Fibroblast of villous mesenchyme (primary cell): ENCODE data around the gene ARHGEF16. TPM values are rescaled to one million over a fixed set of nuclear protein-coding genes. Genes with fewer than 3 reads are reported as not detected.
A peak's percentile ranks its signal among the peaks of the same experiment; 100 is the strongest.

Source experiments
- DNase-seq: peaks from one replicate; pipeline ENCODE4 v3.0.0-alpha.2; 2010; ENCODE audit warnings: low read depth
- H3K4me3 ChIP-seq: 2 replicates; pipeline ENCODE4 v1.5.1; 2011; ENCODE audit warnings: low read depth, mild to moderate bottlenecking, low read length
- CTCF ChIP-seq: IDR thresholded peaks from 2 replicates; pipeline ENCODE4 v1.5.1; 2012; ENCODE audit warnings: low read depth, mild to moderate bottlenecking, low read length; ENCODE audit not compliant: insufficient read depth
- total RNA-seq: library from RNA; depleted of rRNA; stranded (reverse); fragments of >200 nt; gene quantifications from 2 replicates; pipeline ENCODE4 v1.2.3, GENCODE V29; 2012

ARHGEF16 gene
- total RNA-seq, 1 donor = 0.86 TPM

- no peak for TF ChIP-seq CTCF
- H3K4me3 ChIP-seq = no peak overlapping the region
- DNase-seq = no peak
Measured at GRCh38 chr1:3529099-3529729, 74.7 kb downstream of the ARHGEF16 start.

GRCh38 chr1:3530086-3530925 lies 75.8 kb downstream of the ARHGEF16 start:
- H3K4me3 ChIP-seq = peak overlapping the region; percentile 27
- no peak for TF ChIP-seq CTCF
- DNase-seq = no peak

Other genes starting within 250 kb of the ARHGEF16 start
- gene MEGF6, start 156.8 kb downstream of the ARHGEF16 start, total RNA-seq = 2.2 and 7.1 TPM in 2 replicates
- gene TPRG1L, start 170.3 kb downstream of the ARHGEF16 start, total RNA-seq = 19.4 and 20.3 TPM in 2 replicates
- 9.7 and 12.5 TPM in 2 replicates for gene WRAP73, start 195.4 kb downstream of the ARHGEF16 start, total RNA-seq
- gene TP73, start 197.9 kb downstream of the ARHGEF16 start, total RNA-seq = not detected in 2 replicates